ENCODE results near the gene CBL.

DNA sequence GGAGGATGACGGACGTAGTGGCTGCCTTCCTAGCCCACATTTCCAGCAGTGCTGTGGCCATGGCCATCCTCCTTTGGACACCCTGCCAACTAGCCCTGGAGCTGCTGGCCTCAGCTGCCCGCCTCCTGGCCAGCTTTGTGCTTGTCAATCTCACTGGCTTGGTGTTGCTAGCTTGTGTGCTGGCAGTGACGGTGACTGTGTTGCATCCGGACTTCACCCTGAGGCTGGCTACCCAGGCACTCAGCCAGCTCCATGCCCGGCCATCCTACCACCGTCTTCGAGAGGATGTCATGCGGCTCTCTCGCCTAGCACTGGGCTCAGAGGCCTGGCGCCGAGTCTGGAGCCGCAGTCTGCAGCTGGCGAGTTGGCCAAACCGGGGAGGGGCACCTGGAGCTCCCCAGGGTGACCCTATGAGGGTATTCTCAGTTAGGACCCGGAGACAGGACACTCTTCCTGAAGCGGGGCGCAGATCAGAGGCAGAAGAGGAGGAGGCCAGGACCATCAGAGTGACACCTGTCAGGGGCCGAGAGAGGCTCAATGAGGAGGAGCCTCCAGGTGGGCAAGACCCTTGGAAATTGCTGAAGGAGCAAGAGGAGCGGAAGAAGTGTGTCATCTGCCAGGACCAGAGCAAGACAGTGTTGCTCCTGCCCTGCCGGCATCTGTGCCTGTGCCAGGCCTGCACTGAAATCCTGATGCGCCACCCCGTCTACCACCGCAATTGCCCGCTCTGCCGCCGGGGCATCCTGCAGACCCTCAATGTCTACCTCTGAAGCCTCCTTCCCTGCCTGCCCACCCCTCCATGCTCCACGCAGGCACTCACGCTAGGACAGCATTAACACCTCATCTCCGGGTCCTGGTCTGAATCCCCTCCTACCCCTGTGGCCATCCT, 129.8 kb downstream of the CBL start:
- TF ChIP-seq YY1 (IDR thresholded peaks at IDR 0.05; ENCODE audit: insufficient read depth, insufficient read length) = no peak
- TF ChIP-seq SUZ12 (IDR thresholded peaks at IDR 0.05; ENCODE audit: extremely low read depth, insufficient read depth, insufficient read length) = no peak
